Measurements from ENCODE around the gene SRF.

Gene SRF

GRCh38 chr6:43147691-43148477, 23.2 kb upstream of the SRF start:
- no peak for DNase-seq (ENCODE audit: low read depth in 2 of 2)

GRCh38 chr6:43149265-43149664, 21.8 kb upstream of the SRF start:
- no peak for DNase-seq (ENCODE audit: low read depth in 2 of 2)

- no peak for DNase-seq (ENCODE audit: low read depth in 2 of 2)
Measured at GRCh38 chr6:43150051-43150751, 20.9 kb upstream of the SRF start.

- DNase-seq (ENCODE audit: low read depth in 2 of 2): no peak
Measured at GRCh38 chr6:43159599-43159998, 11.5 kb upstream of the SRF start.

DNA sequence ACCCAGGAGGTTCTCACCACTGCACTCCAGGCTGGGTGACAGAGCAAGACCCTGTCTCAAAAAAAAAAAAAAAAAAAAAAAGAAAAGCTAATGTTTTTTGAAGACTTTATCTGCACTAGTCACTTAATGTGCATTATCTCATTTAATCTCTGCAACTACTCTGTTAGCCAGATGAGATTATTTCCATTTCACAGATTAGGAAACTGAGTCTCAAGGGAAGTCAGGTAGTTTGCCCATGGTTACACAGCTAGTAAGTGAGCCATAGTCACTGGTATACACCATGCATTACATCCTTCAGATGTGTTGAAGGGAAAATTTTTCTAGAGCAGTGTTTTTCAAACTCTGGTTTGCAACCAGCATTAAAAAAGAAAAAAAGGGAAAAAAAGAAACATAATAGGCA, 7.2 kb upstream of the SRF start:
- no peak for DNase-seq (ENCODE audit: low read depth in 2 of 2)

DNA sequence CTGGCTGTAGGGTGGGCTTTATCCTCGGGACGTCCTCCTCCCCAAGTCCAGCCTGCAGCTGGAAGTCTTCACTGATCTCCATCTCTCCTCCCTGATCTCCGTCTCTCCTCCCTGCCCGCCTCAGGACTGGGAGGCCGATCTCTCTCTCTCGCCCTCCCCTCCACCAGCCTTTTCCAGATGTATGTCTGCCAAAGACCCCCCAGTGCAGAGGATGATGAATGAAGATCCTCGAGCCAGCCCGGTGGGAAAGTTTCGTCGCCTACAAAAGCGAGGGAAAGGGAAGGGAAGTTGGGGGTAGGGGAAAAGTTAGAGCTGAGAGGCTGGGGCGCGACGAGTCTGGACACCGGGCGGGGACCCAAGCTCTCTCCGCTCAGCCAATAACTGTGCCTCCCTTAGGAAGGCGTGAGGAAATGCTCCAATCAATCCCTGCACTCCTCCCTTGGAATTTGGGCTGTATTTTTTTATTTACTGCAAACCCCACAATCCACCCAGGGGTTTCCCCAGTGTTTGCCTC, 595 bp upstream of the SRF start:
- DNase-seq (ENCODE audit: low read depth in 2 of 2): no peak

DNA sequence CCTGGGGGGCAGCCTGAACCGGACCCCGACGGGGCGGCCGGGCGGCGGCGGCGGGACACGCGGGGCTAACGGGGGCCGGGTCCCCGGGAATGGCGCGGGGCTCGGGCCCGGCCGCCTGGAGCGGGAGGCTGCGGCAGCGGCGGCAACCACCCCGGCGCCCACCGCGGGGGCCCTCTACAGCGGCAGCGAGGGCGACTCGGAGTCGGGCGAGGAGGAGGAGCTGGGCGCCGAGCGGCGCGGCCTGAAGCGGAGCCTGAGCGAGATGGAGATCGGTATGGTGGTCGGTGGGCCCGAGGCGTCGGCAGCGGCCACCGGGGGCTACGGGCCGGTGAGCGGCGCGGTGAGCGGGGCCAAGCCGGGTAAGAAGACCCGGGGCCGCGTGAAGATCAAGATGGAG, 636 bp downstream of the SRF start:
- no peak for DNase-seq (ENCODE audit: low read depth in 2 of 2)

- DNase-seq (ENCODE audit: low read depth in 2 of 2): no peak
Measured at GRCh38 chr6:43172104-43173007, 1.3 kb downstream of the SRF start.

DNA sequence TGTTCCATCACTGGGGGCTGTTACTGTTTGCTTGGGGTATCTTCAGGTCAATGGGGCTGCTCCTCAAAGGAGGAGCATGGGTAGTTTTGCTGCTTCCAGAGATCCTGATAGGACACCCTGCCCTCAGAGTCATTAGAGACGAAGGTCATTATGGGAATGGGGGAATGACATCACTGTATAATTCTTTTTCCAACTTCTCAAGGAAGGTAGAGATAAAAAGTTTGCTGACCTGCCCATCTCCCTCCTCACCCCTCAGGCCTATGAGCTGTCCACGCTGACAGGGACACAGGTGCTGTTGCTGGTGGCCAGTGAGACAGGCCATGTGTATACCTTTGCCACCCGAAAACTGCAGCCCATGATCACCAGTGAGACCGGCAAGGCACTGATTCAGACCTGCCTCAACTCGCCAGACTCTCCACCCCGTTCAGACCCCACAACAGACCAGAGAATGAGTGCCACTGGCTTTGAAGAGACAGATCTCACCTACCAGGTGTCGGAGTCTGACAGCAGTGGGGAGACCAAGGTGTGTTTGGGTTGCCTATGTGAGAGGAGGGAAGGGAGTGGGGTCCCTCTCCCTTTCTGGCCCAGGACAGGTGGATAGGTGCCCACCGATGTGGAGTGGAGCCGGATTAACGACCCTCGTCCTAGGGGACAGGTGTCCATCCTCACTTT, 2.7 kb downstream of the SRF start:
- DNase-seq (ENCODE audit: low read depth in 2 of 2): no peak

DNA sequence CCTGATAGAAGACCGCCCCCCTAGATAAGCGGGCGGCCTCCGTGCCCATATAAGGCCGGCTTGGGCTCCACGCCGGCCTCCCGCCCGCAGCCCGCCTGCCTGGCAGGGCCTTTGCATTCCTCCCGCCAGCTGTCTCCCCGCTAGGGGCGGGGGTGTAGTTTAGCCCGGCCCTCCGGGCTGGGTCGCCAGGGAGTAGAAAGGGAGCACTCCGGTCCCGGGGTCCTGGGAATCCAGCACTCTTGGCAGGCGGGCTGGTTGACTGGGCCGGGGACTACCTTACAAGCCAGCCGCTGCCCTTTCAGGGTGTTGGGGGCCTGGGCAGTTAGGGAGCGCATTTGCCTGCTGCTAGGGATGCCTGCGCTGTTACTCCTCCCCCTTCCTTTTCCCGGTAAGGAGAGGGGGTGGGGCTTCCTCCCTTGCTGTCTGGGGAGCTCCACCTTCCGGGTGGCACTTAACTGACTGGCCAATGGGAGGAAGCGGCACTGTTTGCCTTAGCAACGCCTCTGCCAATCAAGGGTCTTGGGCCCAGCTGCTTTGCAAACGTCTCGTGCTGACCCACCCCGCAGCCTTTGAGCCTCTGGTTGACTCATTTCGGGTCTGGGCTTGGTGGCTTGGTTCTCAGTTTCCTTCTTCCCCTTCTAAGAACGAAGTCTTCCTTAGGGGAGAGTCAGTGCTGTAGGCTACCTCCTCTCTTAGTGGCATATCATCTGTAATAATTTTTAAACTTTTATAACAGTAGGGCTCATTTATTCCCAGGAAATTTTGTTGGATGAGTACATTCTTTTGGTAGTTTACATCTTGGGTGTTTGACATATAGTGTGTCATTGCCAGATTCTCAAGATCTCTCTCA, 3.4 kb downstream of the SRF start:
- peak; percentile 94 to 95 for DNase-seq (ENCODE audit: low read depth in 2 of 2)

GRCh38 chr6:43175676-43176422, 4.8 kb downstream of the SRF start:
- no peak for DNase-seq (ENCODE audit: low read depth in 2 of 2)

DNA sequence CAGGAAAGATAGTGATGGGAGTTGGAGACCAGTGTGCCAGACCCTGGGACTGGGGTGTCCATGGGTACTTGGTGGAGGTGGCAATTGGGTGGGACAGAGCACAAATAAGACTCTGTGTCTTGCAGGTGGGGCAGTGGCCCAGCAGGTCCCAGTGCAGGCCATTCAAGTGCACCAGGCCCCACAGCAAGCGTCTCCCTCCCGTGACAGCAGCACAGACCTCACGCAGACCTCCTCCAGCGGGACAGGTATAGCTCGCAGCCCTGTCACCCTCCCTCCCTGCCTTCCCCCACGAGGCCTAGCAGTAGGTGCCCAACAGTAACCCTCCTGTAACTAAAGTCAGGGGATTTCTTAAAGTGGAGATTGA, 5.3 kb downstream of the SRF start:
- DNase-seq (ENCODE audit: low read depth in 2 of 2): no peak

GRCh38 chr6:43178150-43178549, 7.1 kb downstream of the SRF start:
- DNase-seq (ENCODE audit: low read depth in 2 of 2): no peak

DNA sequence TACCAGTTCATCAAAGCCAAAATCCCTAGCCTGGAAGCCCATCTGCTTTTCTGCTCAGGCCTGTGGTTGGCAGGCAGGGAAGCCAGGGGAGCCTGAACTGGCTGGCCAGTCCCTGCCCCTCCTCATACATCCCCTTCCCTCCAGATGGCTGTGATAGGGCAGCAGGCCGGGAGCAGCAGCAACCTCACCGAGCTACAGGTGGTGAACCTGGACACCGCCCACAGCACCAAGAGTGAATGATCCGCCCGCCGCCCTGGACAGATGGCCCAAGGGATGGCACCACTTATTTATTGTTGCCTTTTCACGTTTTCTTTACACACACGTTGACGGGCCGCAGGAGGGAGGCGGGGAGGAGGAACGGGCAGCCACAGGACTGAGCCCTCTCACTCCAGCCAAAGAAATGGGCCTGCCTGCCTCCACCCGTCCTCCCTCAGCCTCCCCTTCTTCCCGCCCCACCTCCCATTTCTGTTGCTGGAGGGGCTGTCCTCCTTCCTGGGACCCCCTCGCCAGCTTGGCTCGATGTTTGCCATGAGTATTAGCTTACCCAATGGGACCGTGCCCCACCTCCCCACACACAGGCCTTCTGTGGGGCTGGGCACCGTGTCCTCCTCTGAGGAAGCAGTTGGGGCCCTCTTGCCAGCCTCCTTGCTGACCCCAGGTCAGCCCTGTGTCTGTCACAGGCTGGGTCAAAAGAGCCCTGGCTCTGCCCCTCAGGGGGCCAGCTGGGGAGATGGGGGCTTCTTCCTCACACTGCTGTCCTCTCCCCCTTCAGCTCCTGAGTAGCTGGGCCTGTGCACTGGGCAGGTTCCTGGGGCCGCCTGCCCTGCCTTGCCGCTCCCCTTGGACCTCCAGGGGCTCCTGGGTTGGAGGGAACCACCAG, 8.1 kb downstream of the SRF start:
- DNase-seq (ENCODE audit: low read depth in 2 of 2): no peak

GRCh38 chr6:43180058-43180457, 9.0 kb downstream of the SRF start:
- DNase-seq (ENCODE audit: low read depth in 2 of 2): no peak

DNA sequence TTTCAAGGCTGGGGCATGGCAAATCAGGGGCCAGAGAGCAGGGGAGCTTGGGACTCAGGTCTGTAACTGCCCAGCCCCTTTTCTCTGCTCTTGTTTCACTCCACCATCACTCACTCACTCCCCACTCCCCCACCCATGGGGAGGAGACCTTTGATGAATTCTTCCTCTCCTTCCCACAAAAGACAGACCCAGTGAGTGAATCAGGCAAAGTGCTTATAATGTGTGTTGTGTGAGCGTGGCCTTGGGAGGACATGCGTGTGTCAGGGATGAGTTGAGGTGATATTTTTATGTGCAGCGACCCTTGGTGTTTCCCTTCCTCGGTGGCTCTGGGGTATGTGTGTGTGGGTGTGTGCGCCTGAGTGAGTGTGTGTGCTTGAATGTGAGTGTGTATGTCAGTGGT, 9.9 kb downstream of the SRF start:
- no peak for DNase-seq (ENCODE audit: low read depth in 2 of 2)

- no peak for DNase-seq (ENCODE audit: low read depth in 2 of 2)
Measured at GRCh38 chr6:43181621-43181941, 10.5 kb downstream of the SRF start.

- peak; percentile 64 to 79 for DNase-seq (ENCODE audit: low read depth in 2 of 2)
Measured at GRCh38 chr6:43181942-43182860, 11.1 kb downstream of the SRF start, which contains the start of gene CUL9. CUL9 (plus strand) TSS chr6:43182196; CDS start chr6:43184311, 2,115 bp downstream.
